G401 (cell line): ENCODE data around the gene BRIP1. TPM values are rescaled to one million over a fixed set of nuclear protein-coding genes. Genes with fewer than 3 reads are reported as not detected.
"Not testable (repeated sequence)": the region's sequence is repeated elsewhere in the genome, so short reads cannot be mapped to it uniquely, and the experiment has no call there.

Experiments used
- DNase-seq: peaks from one replicate; pipeline ENCODE4 v3.0.0-alpha.2; 2015; ENCODE audit warnings: low spot score
- in situ Hi-C: cut with HindIII; loops from 2 replicates; pipeline ENCODE4 v1.10.0; 2016; ENCODE audit warnings: low sequenced_read_pairs, mixed read lengths
- total RNA-seq: library from RNA; depleted of rRNA; stranded (reverse); fragments of >200 nt; shearing (Covaris generic); gene quantifications from 2 replicates; pipeline ENCODE4 v1.2.3, GENCODE V29; 2014

Gene BRIP1
- total RNA-seq, 1 experiment from 2014 or later, result 15.2 TPM

DNA sequence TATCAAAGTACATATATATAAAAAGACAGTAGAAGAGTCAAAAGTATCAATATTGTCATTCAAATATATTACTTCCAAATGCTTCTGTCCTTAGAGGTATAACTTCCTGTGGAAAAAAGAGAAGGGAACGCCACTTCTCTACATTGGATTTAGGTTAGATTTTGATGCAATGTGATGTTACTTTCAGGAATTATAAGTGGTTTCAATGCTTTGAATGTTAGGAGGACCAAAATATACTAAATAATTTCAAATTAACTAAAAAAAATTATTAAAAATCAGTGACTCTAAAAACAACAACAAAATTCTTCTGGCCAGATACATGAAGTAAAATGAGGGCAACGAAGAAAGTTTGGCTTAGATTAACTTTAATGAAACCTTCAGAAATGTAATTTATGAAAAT, 88.0 kb downstream of the BRIP1 start:
- DNase-seq, result no peak
- in situ Hi-C loops, result no loop called here

DNA sequence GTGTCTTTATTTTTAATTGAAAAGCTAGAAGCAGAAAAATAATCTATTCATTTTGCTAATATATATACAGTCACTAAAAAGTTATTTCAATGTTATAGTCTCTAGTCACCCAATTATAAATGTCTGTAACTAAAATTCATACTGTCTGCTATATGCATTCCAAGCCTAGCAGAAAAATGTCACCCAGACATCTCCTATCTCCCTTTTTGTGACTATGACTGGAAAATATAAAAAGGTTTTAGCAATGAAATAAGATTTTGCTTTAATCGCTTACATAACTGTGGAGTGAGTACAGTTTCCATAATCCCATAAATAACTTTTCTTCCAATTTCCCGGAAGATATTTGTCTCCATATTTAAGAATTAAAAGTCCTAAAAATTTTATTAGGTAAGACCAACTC, 88.6 kb downstream of the BRIP1 start:
- in situ Hi-C loops, result no loop called here

DNA sequence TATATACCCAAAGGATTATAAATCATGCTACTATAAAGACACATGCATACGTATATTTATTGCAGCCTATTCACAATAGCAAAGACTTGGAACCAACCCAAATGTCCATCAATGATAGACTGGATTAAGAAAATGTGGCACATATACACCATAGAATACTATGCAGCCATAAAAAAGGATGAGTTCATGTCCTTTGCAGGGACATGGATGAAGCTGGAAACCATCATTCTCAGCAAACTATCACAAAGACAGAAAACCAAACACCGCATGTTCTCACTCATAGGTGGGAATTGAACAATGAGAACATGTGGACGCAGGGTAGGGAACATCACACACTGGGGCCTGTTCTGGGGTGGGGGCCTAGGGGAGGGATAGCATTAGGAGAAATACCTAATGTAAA, 89.2 kb downstream of the BRIP1 start:
- DNase-seq, in situ Hi-C loops: not testable (repeated sequence)

More for the DNA sequence above, 88.6 kb downstream of the BRIP1 start:
- DNase-seq, result no peak

DNA sequence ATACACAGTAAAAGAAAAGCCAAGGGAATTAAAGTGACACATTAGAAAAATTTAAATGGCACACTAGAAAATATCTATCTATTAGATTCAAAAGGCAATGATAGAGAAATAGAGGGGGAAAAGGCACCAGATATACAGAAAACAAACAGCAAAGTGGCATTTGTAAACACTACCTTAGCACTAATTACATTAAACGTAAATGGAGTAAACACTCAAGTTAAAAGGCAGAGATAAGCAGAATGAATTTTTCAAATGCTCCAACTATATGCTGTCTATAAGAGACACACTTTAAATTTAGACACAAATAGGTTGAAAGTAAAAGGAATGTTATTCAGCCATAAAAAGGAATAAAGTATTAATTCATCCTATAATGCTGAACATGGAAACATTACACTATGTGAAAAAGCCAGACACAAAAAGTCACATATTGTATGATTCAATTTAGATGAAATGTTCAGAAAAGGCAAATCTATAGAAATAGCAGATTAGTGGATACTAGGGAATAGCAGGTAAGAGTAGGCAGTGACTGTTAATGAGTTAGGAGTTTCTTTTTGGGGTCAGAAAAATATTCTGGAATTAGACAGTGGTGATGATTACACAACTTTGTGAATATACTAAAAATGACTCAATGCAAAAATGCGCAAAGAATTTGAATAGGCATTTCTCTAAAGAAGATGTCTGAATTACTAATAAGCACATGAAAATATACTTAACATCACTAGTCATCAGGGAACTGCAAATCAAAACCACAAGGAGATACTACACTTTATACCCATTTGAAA, 92.4 kb downstream of the BRIP1 start:
- no peak for DNase-seq
- in situ Hi-C loops, result no loop called here

DNA sequence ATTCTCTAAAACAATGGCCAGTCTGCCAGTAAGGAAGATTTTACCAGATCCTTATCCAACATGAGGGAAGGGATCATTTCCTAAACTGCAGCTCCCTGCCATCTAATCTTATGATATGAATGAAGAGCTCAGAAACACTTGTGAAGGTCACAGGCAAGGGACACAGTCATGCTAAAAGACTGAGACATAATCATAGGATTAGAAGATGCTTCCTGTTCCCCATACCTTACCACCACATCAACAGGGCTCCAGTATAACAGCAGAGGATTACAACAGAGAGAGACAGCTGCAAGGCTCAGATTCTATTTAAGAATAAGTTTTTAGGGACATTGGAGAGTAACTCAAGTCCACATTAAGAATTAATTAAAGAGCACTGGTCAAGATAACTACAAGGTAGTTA, 93.3 kb downstream of the BRIP1 start:
- DNase-seq, result no peak
- in situ Hi-C loops, result no loop called here

DNA sequence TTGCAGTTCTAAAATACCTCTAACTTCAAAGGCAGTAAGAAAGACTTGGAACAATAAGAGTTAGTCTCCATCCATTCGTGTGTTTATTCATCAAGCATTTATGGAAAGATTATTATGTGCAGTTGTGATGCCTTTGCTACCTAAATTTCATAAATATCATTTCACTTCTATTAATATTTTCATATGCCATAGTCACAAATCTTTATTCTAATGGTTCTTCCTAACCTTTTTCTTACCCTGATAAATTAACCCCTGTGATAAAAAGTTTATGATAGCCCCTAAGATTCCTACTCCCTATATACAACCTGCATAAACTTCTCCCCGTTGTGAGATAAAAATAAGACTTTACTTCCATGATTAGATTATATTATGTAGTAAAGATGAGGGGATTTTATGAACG, 94.9 kb downstream of the BRIP1 start:
- in situ Hi-C loops, result no loop called here
- DNase-seq, result no peak

DNA sequence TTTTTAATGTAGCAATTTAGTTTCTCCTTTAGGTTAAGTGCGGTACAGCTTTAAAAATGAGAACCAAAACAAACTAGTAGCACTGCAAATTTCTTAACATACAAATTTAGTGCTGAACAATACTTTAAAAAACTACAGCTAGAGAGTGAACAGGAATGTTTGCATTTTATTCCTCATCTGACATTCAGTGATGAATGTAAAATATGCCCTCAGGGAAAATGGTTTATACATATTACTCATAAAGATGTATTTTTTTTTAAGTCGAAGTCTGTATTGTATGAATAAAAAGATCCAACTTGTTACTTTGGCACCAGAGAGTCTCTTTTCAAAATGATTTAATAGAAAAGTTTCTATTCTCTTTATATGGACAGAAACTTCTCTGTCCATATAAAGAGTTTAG, 96.8 kb downstream of the BRIP1 start:
- in situ Hi-C loops, result no loop called here
- no peak for DNase-seq

DNA sequence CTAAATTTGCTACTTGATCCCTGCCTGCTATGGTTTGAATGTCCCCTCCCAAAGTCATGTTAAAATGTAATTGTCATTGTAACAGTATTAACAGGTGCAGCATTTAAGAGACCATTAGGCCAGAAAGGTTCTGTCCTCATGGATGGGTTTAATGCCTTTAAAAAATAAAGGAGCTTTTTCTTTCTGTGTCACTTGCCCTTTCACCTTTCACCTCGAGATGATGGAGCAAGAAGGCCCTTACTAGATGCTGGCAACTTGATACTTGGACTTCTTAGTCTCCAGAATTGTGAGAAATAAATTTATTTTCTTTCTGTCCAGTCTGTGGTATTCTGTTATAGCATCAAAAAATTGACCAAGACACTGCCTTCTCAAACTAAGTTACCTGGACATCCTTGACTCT, 98.5 kb downstream of the BRIP1 start:
- no peak for DNase-seq
- in situ Hi-C loops, result no loop called here

DNA sequence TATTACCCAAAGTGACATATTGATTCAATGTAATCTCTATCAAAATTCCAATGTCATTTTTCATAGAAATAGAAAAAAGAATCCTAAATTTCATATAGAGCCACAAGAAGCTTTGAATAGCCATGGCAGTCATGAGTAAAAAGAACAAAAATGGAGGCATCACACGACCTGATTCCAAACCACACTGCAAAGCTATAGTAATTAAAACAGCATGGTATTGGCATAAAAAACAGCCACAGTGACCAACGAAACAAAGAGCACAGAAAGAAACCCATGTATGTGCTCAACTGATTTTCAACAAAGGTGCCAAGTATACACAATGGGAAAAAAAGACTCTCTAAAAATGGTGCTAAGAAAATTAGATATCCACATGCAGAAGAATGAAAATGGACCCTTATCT, 101.5 kb downstream of the BRIP1 start:
- DNase-seq, result no peak
- in situ Hi-C loops, result no loop called here

DNA sequence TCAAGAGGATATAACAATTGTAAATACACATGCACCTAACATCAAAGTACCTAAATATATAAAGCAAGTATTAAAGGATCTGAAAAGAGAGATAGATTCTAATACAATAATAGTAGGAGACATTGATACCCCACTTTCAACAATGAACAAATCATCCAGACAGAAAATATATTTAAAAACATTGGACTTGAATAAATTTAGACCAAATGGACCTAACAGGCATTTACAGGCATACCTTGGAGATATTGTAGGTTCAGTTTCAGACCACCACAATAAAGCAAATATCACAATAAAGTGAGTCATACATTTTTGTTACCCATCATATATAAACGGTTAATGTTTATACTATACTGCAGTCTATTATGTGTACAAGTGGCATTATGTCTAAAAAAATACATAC, 104.0 kb downstream of the BRIP1 start:
- DNase-seq, result no peak
- in situ Hi-C loops, result no loop called here

DNA sequence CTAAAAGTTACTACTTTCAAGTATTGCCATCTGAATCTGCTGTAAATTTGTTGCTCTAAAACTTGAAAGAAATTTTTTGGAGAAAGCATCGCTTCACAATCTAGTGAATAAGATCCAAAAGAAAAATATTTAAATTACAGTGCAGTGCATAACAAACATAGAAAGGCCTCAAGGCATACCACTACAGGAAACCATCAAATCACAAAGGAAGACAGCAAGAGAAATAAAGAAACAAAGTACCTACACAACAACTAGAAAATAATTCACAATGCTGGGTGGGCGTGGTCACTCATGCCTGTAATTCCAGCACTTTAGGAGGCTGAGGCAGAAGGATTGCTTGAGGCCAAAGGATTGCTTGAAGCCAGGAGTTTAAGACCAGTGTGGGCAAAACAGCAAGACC, 104.9 kb downstream of the BRIP1 start:
- DNase-seq, result no peak
- in situ Hi-C loops, result no loop called here

DNA sequence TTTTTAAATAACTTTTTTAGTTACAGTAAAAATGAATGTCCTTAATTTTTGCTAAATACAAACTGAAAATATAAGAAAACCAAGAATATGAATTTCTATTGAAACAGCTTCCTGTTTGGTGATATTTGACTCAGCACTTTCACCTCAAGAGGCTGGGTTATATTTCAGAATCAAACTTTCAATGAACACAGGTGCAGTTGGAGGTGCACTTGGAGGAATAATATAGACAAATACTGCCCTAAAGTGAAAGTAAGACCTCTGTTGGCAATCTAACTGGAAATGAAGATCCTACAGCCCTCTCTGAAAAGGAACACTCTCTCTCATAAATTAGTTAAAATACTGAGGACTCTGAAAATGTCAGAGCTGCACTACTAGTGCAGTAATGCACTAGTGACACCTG, 106.2 kb downstream of the BRIP1 start:
- no peak for DNase-seq
- in situ Hi-C loops, result no loop called here

DNA sequence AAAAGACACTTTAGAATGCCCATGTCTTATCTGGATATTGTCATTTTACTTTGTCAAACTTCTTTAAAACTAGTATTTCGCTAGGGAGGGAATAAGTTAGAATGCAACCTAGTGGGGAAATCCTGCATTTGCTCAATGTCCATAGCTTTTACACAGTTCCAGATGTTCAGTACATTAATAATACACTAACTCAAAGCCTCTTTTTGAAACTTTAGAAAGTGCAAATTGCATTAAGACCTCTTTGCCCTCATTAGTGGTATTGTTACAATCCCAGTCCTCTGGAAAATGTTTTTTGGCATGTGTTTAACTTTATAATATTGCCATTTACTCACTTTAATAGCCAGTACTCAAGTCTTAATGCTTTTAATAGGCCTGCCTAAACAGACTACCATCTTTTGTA, 106.8 kb downstream of the BRIP1 start:
- no peak for DNase-seq
- in situ Hi-C loops, result no loop called here

DNA sequence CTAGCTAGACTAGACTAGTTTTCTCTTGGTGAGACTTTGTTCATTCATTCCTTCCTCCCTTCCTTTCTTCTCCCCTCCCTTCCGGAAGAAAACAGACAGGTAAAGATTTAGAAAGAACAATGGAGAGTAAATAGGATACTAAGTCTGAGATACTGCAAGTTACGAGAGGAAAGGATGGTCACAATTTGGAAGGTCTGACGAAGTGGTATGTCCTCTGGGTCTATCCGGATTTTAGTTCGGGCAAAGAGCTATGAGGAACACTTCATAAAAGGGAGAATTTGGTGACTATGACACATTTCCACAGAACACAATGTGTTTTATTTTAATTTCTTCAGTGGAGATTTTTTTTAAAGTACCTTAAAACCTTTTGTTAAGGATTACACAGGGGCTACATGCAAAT, 107.7 kb downstream of the BRIP1 start:
- in situ Hi-C loops, result no loop called here
- DNase-seq, result no peak

DNA sequence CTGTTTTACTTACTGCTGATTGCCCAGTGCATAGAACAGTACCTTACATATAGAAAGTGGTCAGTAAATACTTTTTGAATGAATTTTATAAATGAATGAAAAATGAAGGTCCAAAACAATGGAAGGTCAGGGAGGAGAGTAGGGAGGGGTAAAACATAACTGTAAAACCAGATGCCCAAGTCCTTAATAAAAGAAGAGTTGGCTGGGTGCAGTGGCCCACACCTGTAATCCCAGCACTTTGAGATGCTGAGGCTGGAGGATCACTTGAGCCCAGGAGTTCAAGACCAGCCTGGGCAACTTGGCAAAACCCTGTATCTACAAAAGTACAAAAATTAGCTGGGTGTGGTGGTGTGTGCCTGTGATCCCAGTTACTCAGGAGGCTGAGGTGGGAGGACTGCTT, 108.2 kb downstream of the BRIP1 start:
- in situ Hi-C loops, result no loop called here

DNA sequence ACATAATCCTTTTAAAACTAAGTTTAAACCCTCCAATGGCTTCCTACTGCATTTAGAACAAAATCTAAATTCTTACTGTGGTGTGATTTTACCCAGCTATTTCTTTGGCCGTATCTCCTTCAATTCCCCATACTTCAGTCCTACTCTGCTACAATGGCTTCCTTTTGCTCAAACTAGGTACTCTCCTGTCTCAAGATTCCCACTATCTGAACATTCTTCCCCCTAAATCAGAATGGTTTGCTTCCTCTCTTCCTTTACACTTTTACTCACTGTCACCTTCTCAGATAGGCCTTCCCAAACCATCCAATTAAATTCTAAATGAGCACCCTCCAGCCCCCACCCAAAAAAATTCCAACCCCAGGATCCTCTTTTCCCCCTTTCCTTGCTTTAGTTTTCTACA, 109.2 kb downstream of the BRIP1 start:
- DNase-seq, result no peak
- in situ Hi-C loops, result no loop called here

More for the DNA sequence above, 108.2 kb downstream of the BRIP1 start:
- no peak for DNase-seq

DNA sequence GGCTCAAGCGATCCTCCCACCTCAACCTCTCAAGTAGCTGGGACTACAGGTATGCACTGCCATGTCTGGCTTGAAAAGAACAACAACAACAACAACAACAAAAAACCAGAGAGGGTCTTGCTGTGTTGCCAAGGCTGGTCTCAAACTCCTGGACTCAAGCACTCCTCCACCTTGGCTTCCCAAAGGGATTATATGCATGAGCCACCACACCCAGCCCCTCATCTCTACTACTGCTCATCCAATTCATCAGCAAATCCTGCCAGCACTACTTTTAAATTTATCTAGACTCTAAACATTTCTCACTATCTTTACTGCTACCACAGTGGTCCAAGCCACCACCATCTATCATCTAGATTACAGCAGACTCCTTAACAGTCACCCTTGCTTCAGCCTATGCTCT, 109.6 kb downstream of the BRIP1 start:
- in situ Hi-C loops, result no loop called here
- no peak for DNase-seq

DNA sequence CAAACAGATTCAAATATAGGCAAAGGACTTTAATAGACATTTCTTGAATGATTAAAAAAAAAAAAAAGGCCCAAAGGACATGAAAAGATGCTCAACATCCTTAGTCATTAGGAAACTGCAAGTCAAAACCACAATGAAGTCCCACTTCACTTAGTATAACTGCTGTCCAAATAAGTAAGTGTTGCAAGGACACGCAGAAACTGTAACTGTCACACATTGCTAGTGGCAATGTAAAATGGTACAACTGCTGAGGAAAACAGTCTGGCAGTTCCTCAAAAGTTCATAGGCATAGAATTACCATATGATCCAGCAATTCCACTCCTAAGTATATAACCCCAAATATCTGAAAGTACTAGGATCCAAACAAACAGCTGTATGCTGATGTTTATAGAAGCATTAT, 112.7 kb downstream of the BRIP1 start:
- in situ Hi-C loops, result no loop called here
- DNase-seq, result no peak

DNA sequence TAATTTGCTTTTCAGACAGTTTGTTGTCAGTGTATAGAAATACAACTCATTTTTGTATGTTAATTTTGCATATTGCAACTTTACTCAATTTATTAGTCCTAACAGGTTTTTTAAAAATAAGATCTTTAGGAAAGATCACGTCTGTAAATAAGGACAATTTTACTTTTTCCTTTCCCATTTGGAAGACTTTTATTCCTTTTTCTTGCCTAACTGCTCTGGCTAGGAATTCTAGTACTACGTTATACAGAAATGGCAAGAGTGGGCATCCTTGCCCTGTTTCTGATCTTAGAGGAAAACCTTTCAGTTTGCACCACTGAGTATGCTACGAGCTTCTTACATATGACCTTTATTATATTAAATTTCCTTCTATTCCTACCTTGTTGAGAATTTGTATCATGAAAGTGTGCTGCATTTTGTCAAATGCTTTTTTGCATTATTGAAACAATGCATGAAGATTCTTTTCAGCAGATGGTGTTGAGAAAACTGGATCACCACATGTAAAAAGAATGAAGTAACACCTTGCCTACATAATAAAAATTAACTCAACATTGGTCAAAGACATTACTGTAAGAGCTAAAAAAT, 113.4 kb downstream of the BRIP1 start:
- in situ Hi-C loops, result no loop called here
- no peak for DNase-seq

DNA sequence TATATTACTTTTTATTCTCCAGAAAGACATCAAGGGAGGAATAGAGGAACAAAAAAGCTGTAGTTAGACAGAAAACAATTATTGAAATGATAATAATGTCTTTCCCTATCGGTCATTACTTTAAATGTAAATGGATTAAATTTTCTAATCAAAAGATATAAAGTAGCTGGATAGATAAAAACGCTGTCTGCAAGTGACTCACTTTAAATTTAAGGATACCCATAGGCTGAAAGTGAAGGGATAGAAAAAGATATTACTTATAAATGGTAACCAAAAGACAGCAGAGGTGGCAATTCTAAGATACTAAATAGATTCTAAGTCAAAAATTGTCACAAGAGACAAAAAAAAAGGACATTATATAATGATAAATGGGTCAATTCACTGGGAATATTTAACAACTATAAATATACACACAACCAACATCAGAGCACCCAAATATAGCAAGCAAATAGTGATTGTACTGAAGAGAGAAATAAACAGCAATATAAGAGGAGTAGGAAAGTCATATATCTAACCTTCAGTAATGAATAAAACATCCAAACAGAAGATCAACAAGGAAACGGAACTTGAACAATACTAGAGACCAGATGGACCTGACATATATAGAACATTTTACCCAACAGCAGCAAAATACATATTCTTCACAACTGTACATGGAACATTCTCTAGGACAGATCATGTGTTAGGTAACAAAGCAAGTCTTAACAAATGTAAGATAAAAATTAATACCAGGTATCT, 116.9 kb downstream of the BRIP1 start:
- in situ Hi-C loops, result no loop called here
- DNase-seq, result no peak

DNA sequence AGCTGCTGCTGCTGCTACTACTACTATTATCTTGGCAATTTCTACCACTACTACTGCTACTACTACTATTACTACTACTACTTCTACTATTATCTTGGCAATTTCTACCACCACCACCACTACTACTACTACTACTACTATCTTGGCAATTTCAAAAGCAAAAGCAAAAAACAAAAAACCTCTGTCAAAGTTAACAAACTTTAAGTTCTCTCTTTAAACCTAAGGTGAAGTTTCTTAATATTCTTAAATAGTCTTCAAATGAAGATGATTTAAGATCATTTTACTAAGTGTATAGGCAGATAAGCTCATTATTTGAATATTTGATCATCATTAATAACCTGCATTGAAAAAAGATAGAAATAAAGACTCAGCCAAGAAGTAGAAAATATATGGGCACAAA, 118.5 kb downstream of the BRIP1 start:
- in situ Hi-C loops, result no loop called here
- DNase-seq, result no peak
